ENCODE results near the gene MAP3K13. TPM values are rescaled to one million over a fixed set of nuclear protein-coding genes. Genes with fewer than 3 reads are reported as not detected.
"Not testable (repeated sequence)": the region's sequence is repeated elsewhere in the genome, so short reads cannot be mapped to it uniquely, and the experiment has no call there.

Gene MAP3K13
- total RNA-seq, 2 donors from 2014 or later, result 20.4 to 21.1 TPM

GRCh38 chr3:185381320-185382058, 18.6 kb downstream of the MAP3K13 start:
- Histone ChIP-seq H3K36me3 (ENCODE audit: control insufficient read depth, insufficient read depth, low read length) (no peaks in the 10 kb centered on the region), H3K4me3 (ENCODE audit: low read length) (no peak overlapping the region), H3K9ac (ENCODE audit: extremely low read depth, low read length, poor library complexity, severe bottlenecking) (no peak overlapping the region), H3K4me1 (ENCODE audit: control insufficient read depth, insufficient read depth, low read length) (no peaks in the 10 kb centered on the region), H3K27me3 (ENCODE audit: control insufficient read depth, insufficient read depth, low read length, poor library complexity, severe bottlenecking) (no peaks in the 10 kb centered on the region), H3K27ac (ENCODE audit: low read depth, low read length) (no peak overlapping the region), H3K9me3 (ENCODE audit: control insufficient read depth, low read length) (peaks cover 14% of the 10 kb centered on the region)
- TF ChIP-seq CTCF (conservative IDR thresholded peaks at IDR 0.05), result no peak
- H3K4me1 Mint-ChIP-seq, result no peaks in the 10 kb centered on the region
- WGBS, 2 experiments (ENCODE audit: insufficient coverage in 1 of 2, insufficient read length in 1 of 2), result 67 to 94% methylated on average over 1 to 2 of the region's 2 CpGs
- H3K9me3 Mint-ChIP-seq, result peaks cover 9% of the 10 kb centered on the region
- H3K27ac Mint-ChIP-seq, result no peak overlapping the region
- DNase-seq, result no peak
- H3K27me3 Mint-ChIP-seq (ENCODE audit: insufficient read depth), result peaks cover 20% of the 10 kb centered on the region
- H3K4me3 Mint-ChIP-seq, result no peak overlapping the region
- H3K36me3 Mint-ChIP-seq (ENCODE audit: low read depth), result peaks cover 7% of the 10 kb centered on the region

- H3K36me3 Mint-ChIP-seq (ENCODE audit: low read depth), result peaks cover 7% of the 10 kb centered on the region
- Histone ChIP-seq H3K9ac (ENCODE audit: extremely low read depth, low read length, poor library complexity, severe bottlenecking) (no peak overlapping the region), H3K27me3 (ENCODE audit: control insufficient read depth, insufficient read depth, low read length, poor library complexity, severe bottlenecking) (no peaks in the 10 kb centered on the region), H3K36me3 (ENCODE audit: control insufficient read depth, insufficient read depth, low read length) (no peaks in the 10 kb centered on the region), H3K4me3 (ENCODE audit: low read length) (no peak overlapping the region), H3K4me1 (ENCODE audit: control insufficient read depth, insufficient read depth, low read length) (no peaks in the 10 kb centered on the region), H3K27ac (ENCODE audit: low read depth, low read length) (no peak overlapping the region), H3K9me3 (ENCODE audit: control insufficient read depth, low read length) (peaks cover 14% of the 10 kb centered on the region)
- peaks cover 24% of the 10 kb centered on the region for H3K27me3 Mint-ChIP-seq (ENCODE audit: insufficient read depth)
- no peak overlapping the region for H3K27ac Mint-ChIP-seq
- DNase-seq, result no peak
- H3K4me3 Mint-ChIP-seq, result no peak overlapping the region
- TF ChIP-seq CTCF (conservative IDR thresholded peaks at IDR 0.05), result no peak
- 100% methylated on average over 1 of the region's 1 CpG; no CpG with 5 or more reads in 1 of the 2 experiments for WGBS, 2 experiments (ENCODE audit: insufficient coverage in 1 of 2, insufficient read length in 1 of 2)
- H3K9me3 Mint-ChIP-seq, result peaks cover 9% of the 10 kb centered on the region
- H3K4me1 Mint-ChIP-seq, result no peaks in the 10 kb centered on the region
These were observed 19.2 kb downstream of the MAP3K13 start for GRCh38 chr3:185382154-185382553.

GRCh38 chr3:185386515-185386914, 23.6 kb downstream of the MAP3K13 start:
- not testable (repeated sequence) for H3K27ac ChIP-seq (ENCODE audit: low read depth, low read length); H3K9ac ChIP-seq (ENCODE audit: extremely low read depth, low read length, poor library complexity, severe bottlenecking); H3K36me3 Mint-ChIP-seq (ENCODE audit: low read depth); H3K4me1 Mint-ChIP-seq; DNase-seq; H3K36me3 ChIP-seq (ENCODE audit: control insufficient read depth, insufficient read depth, low read length); H3K27ac Mint-ChIP-seq; H3K9me3 ChIP-seq (ENCODE audit: control insufficient read depth, low read length); H3K4me1 ChIP-seq (ENCODE audit: control insufficient read depth, insufficient read depth, low read length); H3K4me3 Mint-ChIP-seq; H3K27me3 ChIP-seq (ENCODE audit: control insufficient read depth, insufficient read depth, low read length, poor library complexity, severe bottlenecking); H3K9me3 Mint-ChIP-seq; H3K4me3 ChIP-seq (ENCODE audit: low read length)
- peaks cover 28% of the 10 kb centered on the region for H3K27me3 Mint-ChIP-seq (ENCODE audit: insufficient read depth)
- 95 to 100% methylated on average over 3 of the region's 3 CpGs for WGBS, 2 experiments (ENCODE audit: insufficient coverage in 1 of 2, insufficient read length in 1 of 2)
